NCI-H1092 treated with DMSO at 0.1 percent for 48 hours (cell line): ENCODE data around the gene MAVS.
A peak's percentile ranks its signal among the peaks of the same experiment; 100 is the strongest.
"Not testable (repeated sequence)": the region's sequence is repeated elsewhere in the genome, so short reads cannot be mapped to it uniquely, and the experiment has no call there.

Source experiments
- DNase-seq: peaks from one replicate; lab custom pipeline; 2025; lab: John Stamatoyannopoulos, UW

MAVS gene

GRCh38 chr20:3888622-3889488 is 42.2 kb downstream of the MAVS start, which contains the start of gene PANK2:
Gene PANK2 (plus strand): TSS chr20:3889387.
- peak; percentile 98 for DNase-seq

DNA sequence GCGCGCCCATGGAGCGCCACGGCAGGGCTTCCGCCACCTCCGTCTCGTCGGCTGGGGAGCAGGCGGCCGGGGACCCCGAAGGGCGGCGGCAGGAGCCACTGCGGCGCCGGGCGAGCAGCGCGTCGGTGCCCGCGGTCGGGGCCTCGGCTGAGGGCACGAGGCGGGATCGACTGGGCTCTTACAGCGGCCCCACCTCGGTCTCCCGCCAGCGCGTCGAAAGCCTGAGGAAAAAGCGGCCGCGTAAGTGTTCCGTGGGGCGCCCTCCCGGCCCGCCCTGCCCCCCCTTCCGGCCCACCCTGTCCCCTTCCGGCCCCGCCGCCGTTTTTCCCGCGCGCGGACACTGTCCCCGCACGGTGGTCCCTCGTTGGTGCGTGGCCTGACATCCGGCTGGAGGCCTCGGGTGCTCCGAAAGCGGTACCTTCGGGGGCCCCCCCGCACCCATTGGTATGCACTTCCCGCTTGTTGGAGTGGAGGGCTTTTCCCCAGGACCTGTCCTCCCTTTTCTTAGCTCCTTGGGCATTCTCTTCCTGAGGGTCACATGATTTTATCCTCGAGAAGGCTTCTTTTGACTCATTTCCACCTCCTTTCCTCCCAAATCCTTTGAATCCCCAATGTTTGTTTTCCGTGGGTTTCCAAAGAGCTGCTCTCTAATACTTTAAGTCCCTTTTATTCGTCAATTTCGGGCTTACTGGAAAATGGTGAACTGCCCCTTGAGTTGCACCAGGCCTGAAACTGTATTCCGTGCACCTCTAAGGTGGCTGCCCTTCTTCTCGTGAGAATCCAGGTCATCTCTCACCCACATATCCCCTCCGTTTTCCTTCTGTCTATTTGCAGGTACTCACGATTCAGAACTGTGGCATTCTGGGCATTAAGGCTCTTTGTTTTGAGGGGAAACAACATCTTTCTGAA is 43.1 kb downstream of the MAVS start:
- peak; percentile 25 for DNase-seq

GRCh38 chr20:3890398-3890751 is 43.7 kb downstream of the MAVS start:
- no peak for DNase-seq

DNA sequence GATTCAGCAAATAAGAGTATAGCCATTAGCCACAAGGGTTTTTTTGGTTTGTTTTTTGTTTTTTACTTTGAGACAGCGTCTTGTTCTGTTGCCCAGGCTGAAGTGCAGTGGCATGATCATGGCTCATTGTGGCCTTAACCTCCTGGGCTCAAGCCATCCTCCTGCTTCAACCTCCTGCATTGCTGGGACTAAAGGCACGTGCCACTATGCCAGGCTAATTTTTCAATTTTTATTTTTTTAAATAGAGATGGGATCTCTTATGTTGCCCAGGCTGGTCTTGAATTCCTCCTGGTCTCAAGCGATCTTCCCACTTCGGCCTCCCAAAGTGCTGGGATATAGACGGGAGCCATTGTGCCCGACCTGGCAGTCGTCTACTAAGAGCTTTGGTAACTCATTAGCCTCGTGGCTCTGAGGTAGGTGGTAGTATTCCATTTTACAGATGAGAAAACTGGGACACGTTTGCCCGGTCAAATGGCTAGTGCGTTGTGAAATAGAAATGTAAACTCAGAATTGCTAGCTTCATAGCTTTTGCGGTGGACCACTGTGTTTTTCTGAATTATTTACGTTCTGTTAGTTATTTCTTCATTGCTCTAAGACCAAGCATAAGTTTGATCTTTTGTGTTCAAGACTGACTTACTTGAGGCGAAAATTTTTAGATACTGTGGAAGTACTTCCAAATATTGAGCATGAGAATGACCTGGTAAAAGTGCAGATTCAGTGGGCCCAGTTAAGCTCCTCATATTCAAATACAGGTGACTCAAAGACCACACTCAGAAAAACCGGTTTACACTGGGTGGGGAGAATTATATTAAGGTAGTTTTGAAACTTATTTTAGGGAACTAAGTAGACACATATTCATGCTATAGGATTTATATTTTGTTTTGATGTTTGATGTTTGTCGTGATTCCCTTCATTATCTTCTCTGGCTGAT is 44.6 kb downstream of the MAVS start:
- no peak for DNase-seq

DNA sequence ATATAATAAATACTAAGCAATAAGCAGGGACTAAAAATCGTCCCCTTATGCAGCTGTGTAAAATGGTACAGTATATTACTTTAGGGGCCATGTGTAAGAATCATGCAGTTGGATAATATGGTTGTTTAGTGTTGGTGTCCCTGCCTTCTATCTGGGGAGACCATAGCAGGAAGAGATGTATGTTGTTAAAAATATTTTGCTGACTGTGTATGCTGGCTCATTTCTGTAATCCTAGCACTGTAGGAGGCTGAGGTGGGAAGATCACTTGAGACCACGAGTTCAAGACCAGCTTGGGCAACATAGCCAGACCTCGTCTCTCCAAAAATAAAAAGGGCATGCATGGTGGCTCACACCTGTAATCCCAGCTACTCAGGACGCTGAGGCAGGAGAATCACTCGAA is 48.2 kb downstream of the MAVS start:
- no peak for DNase-seq

- DNase-seq = no peak
Observed at GRCh38 chr20:3896302-3896701, 49.7 kb downstream of the MAVS start.

GRCh38 chr20:3896853-3897583 is 50.4 kb downstream of the MAVS start:
- no peak for DNase-seq

DNA sequence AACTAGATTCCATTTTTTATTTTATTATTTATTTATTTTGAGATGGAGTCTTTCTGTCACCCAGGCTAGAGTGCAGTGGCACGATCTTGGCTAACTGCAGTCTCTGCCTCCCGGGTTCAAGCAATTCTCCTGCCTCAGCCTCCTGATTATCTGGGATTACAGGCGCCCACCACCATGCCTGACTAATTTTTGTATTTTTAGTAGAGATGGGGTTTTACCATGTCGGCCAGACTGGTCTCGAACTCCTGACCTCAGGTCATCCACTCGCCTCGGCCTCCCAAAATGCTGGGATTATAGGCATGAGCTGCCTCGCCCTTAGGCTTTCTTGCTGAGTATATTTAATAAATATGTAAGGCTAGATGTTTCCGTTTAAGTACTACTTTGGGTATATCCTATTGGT is 51.5 kb downstream of the MAVS start:
- DNase-seq = not testable (repeated sequence)

DNA sequence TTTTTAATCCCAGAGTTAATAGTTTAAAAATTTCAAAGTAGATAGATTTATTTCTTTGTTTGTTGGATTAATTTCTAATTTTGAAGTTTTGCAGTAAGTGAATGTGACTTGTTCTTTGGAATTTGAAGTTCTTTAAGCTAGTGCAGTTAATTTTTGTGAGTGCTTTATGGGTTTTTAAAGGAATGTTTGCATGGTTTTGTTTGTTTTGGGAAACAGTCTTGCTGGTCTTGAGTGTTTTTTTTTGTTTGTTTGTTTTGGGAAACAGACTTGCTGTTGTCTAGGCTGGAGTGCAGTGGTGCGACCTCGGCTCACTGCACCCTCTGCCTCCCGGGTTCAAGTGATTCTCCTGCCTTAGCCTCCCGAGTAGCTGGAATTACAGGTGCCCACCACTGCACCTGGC is 52.0 kb downstream of the MAVS start:
- no peak for DNase-seq

DNA sequence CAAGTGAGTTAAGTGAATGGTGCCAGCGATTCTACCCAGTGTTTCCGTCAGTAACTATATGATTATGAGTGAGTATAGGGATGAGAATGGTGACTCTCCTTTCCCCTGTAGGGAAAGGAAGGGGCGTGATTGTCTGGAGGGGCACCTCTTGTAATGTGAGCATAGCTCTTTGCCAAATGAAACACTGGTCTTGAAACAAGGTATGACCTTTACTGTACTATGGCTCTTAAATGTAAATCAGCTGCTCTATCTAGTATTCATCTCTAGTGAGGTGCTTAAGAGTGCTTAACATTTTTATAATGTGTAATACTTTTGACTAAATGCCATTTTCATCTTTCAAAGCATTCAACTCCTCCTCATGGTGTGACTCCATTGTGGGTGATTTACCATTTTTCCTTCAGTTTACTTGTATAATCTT is 53.6 kb downstream of the MAVS start:
- no peak for DNase-seq

GRCh38 chr20:3901028-3901705 is 54.5 kb downstream of the MAVS start:
- no peak for DNase-seq

DNA sequence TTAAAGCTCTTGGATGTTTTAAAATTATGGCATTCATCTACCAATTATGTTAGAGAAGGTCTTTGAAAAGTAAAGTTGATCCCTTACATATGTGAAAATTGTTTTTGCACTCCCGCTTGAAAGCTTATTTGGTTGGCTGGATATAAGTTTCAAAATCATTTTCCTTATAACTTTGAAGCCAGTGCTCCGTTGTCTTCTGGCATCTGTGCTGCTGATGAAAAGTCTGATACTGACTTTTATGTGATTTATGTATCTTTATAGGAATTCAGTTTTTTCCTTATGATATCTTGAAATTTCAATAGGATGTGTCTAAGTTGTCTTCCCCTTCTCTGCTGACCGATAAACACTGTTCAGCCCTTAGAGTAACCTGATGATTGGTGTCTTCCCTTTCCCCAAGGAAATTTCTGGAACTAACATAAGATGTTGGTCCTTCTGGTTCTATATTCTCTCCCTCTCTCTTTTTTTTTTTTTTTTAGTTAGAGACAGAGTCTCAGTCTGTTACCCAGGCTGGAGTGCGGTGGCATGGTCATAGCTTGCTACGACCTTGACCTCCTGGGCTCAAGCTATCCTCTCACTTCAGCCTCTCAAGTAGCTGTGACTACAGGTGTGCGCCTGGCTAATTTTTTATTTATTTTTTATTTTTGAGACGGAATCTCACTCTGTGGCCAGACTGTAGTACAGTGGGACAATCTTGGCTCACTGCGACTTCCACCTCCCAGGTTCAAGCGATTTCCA is 55.2 kb downstream of the MAVS start:
- no peak for DNase-seq

DNA sequence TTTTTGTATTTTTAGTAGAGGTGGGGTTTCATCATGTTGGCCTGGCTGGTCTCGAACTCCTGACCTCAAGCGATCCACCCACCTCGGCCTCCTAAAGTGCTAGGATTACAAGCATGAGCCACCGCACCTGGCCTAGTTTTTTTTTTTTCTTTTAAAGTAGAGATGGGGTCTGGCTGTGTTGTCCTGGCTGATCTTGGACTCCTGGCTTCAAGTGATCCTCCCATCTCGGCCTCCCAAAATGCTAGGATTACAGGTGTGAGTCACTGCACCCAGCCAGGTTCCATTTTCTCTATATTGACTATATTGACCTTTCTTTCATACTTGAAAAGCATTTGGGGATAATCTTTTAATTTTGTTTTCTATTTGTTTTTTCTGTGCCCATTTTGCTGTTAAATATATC is 55.8 kb downstream of the MAVS start:
- DNase-seq = no peak

- no peak for DNase-seq
Observed at GRCh38 chr20:3904224-3904623, 57.6 kb downstream of the MAVS start.

- DNase-seq = no peak
Observed at GRCh38 chr20:3904857-3905256, 58.2 kb downstream of the MAVS start.

- not testable (repeated sequence) for DNase-seq
Observed at GRCh38 chr20:3906744-3907721, 60.4 kb downstream of the MAVS start.

- DNase-seq = no peak
Observed at GRCh38 chr20:3908667-3909066, 62.0 kb downstream of the MAVS start.

DNA sequence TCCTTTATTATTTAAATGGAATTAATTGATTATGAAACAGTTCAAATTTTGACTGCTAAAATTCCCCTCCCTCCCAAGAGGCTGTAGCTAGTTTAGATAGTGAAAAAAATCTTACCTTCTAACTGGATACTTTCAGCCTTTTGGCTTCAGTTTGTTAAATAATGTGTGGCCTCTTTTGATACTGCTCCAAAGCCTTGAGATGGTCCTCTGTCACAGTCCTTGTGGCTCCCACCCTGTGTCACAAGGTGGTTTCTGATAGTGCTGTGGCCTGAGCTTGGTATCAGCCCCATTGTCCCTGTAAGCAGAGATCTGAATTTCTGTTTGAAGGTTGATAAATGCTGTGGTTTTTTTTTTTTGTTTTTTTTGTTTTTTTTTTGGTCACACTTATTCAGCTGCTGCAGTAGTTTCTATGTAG is 63.3 kb downstream of the MAVS start:
- DNase-seq = no peak

DNA sequence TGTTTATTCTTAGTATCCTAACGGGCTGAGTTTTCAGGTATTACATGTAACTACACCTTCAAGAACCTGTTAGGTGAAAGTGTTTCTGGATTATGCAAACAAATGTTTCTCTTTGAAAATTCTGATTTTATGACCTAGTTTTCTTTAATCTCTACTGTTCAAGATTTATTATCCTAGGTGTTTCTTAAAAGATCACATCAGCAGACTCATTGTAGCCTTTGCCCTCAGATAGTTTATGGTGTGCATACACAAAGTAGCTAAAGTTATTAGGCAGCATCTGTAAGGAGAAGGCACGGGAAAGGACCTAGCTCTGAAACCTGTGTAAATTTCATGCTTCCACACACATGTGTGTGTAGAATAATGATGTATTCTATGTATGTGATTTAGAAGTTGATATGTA is 64.2 kb downstream of the MAVS start:
- no peak for DNase-seq
